ENCODE data around the gene CRYGS.

DNA sequence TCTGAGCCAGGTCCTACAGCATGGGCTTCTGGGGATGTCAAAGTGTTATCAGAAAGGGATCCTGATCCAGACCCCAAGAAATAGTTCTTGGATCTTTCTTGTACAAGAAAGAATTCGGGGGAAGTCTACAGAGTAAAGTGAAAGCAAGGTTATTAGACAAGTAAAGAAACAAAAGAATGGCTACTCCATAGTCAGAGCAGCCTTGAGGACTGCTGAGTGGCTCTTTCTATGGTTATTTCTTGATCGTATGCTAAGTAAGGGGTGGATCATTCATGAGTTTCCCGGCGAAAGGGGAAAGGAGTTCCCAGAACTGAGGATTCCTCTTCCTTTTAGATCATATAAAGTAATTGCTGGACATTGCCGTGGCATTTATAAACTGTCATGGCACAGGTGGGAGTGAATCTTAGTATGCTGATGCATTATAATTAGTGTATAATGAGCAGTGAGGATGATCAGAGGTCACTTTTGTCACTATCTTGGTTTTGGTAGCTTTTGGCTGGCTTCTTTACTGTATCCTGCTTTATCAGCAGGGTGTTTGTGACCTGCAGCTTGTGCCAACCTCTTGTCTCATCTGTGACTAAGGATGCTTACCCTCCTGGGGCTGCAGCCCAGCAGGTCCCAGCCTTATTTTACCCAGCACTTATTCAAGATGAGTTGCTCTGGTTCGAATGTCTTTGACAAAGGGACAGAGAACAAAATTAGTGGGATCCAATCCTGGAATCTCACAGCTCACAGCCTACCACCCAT is 41.0 kb downstream of the CRYGS start:
- TF ChIP-seq, protein P1, sequence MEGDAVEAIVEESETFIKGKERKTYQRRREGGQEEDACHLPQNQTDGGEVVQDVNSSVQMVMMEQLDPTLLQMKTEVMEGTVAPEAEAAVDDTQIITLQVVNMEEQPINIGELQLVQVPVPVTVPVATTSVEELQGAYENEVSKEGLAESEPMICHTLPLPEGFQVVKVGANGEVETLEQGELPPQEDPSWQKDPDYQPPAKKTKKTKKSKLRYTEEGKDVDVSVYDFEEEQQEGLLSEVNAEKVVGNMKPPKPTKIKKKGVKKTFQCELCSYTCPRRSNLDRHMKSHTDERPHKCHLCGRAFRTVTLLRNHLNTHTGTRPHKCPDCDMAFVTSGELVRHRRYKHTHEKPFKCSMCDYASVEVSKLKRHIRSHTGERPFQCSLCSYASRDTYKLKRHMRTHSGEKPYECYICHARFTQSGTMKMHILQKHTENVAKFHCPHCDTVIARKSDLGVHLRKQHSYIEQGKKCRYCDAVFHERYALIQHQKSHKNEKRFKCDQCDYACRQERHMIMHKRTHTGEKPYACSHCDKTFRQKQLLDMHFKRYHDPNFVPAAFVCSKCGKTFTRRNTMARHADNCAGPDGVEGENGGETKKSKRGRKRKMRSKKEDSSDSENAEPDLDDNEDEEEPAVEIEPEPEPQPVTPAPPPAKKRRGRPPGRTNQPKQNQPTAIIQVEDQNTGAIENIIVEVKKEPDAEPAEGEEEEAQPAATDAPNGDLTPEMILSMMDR (IDR thresholded peaks at IDR 0.05): no peak
- no peak for TF ChIP-seq EZH2 (IDR thresholded peaks at IDR 0.05; ENCODE audit: borderline replicate concordance, insufficient read depth, low read depth, low read length, poor library complexity, severe bottlenecking)
